ENCODE data around the gene CABP7.

The CABP7 gene

DNA sequence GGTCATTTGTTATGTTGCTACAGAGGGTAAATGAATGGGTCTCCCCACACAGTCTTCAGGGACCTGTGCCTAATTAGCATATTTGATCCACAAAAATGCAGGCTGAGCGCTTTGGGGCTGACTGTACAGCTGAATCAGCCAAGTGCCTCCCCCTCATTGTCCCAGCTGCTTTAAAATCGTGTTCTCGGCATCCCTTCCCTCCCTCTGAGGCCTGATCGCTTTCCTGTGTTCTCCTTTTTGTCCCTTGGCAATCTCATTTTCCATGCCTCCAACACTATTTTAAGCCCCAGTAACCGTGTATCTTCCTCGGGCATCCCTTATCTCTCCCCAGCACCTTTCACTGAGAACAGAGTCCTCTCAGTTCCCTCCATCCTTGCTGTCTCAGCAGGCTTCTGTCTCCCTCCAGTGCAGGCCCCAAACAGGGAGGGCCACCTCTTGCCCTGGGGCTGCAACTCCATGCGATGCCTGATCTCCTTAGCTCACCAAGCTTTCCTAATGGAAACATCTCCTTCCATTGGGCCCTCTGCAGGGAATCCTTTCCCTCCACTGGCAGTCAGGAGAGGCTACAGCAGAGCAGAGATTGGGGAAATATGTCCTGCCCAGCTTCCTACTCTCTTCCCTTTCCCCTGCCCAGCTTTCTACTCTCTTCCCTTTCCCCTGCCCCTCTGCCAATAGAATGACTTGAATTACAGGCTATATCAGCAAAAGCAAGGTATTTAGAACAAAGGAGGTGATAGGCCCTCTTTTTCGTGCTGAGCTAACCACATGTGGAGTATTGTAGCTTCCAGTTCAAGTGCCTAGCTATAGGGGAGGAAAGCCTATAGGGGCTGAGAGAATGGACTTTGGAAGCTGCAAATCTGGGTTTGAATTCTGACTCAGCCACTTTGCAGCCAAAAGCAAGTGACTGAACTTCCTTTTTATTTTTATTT lies 61.2 kb downstream of the CABP7 start:
- DNase-seq, result peak; percentile 38

All from eye (tissue), 1 donor.